HG03066 (cell line): ENCODE measurements around the gene PCSK6.
"Not testable (repeated sequence)": the region's sequence is repeated elsewhere in the genome, so short reads cannot be mapped to it uniquely, and the experiment has no call there.

ENCODE experiments used
- ATAC-seq: cut with Tn5 transposase; IDR thresholded peaks from one replicate; pipeline ENCODE4 v1.9.1; 2021; ENCODE audit warnings: low read depth; ENCODE audit not compliant: unreplicated experiment

The PCSK6 gene

DNA sequence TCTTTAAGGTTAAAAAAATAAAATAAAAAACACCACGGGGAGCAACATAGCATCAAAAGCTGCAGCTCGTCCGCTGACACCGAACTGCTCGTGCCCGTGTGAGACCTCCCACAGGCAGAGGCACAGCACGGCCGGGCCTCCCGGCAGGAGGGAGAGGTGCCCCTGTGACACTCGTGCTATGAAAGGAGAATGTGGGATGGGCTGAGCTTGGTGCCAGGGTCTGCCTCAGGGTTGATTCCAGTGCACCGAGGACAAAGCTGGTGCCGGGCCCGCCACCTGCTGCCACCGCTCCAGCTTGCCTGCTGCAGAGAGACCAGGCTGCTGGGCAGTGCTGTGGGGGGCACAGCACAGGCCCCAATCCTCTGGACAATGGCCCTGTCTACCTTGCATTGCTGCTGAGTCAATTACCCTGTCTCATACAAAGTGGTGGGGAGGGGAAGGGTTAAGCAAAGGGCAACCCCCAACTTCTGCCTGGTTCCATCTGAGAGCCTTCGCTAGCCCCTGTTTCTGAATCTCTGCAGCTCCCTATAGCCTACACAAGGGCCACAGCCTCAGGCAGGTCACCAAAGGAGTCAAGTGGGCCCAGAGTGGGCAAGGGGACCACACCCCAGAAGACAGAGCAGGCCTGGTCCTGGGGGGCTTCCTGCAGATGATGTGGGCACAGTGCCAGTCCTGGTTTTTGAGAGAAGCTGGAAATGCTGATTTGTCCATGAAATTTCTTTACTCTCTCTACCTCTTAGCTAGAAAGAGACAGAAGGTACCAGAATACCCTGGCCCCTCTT is 120.5 kb downstream of the PCSK6 start:
- no peak for ATAC-seq

- no peak for ATAC-seq
Measured at GRCh38 chr15:101368086-101368780, 121.3 kb downstream of the PCSK6 start.

DNA sequence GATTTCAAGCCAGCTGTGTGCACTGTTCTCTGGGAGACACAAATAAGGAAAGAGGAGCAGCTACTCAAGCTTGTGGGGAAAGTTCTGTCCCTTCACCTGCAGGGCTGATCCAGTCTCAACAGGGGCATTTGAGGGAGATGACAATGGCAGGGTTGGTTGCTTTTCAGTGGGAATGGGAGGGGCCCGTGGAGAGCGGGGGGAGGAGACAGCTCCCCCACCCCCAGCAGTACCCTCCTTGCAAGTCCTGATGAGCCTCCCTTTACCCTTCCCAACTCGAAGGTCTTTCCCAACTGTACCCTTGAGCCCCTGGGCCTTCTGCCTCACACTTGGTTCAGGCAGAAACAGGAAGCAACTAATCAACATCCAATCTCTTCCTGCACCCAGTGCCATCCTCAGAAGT is 122.7 kb downstream of the PCSK6 start:
- ATAC-seq, result no peak

DNA sequence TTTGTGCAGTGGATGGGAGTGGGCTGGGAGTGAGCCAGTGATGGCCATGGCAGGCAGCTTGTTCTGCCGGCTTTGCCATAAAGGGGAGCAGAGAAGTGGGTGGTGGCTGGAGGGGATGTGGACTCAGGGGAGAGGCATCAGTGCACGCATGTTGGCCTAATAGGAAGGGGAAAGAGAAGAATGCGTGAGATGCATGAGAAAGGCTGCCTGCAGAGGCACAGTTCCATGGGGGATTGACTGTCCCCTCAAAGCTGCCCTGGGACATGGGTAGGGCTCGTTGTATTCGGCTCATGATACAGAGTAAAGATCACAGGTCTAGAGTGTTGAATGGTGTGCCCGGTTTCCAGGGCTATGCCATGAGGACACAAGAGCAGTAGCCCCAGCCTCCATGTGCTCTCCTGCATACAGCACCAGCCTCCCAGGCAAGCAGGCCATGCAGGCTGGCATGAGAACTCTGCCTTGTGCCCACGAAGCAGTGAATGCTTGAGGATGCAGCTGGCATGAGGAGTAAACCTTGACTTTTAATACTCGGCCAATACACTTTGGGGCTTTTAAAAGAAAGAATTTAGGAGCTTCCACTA is 126.4 kb downstream of the PCSK6 start:
- ATAC-seq, result no peak

- ATAC-seq, result no peak
Measured at GRCh38 chr15:101362359-101362758, 127.1 kb downstream of the PCSK6 start.

- ATAC-seq, result no peak
Measured at GRCh38 chr15:101361418-101361817, 128.1 kb downstream of the PCSK6 start.

DNA sequence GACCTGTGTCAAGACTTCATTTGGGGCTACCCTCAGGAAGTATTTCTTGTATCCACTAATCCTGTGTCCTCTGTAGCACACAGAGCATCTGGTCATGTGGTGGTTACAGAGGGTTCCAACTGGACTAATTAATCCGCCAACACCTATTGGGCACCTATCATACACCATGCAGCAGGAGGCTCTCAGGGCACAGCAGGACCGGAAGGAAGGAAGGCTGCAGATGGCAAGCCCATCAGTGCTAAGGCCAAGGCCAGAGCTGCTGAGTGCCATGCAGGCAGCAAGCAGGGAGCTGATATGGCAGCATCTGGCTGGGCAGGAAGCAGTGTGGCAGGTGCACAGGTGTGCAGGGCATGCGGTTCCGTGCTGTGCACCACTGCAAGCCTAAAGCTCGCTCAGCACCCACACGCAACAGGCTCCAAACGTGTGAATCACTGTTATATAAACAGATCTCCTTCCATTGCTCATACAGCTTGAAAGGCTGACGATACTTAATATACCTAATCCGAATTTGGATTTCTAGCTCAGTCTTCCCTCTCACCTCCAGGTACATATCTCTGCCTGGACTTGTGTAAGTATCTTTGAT is 130.1 kb downstream of the PCSK6 start:
- no peak for ATAC-seq

DNA sequence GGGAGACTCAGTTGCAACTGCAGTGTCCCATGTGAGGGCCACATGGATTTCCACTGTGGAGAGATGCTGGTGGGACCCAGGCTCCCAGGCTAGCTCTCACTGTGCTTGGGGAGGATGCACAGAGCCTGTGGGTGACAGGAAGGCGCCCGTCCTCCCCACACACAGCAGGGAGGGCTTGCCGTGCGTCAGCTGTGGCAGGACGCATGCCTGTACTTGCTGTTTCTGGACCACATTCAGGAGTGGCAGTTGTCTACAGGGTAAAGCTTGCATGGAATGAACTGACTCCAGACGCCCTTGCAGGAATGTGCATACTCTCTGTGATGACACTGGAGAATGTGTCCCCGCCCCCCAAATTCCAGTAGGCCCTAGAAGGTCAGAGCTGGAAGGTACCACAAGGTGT is 130.6 kb downstream of the PCSK6 start:
- no peak for ATAC-seq

- ATAC-seq, result no peak
Measured at GRCh38 chr15:101357885-101358284, 131.6 kb downstream of the PCSK6 start.

- ATAC-seq, result no peak
Measured at GRCh38 chr15:101357333-101357732, 132.2 kb downstream of the PCSK6 start.

DNA sequence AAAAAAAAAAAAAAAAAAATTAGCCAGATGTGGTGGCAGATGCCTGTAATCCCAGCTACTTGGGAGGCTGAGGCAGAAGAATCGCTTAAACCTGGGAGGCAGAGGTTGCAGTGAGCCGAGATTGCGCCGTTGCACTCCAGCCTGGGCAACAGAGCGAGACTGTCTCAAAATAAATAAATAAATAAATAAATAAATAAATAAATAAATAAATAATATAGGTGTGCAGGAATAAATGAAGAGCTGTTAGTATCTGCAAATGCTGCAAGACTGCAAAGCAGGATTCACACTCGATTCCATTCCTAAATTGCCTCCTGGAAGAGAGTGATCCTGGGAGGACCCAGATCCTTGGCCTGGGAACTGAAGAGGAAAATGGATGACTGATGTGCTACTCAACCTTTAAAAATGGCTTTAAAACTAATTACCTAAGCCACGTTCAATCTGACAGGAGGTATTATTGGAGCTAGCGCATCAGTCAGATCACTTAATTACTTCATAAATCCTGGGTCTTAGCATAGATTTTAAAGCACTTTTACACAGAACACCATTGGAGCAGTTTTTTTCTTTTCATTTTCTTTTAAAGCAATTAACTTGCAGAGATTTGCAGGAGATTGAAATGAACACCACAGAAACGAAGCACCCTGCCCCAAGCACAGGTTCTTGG is 132.9 kb downstream of the PCSK6 start:
- ATAC-seq, result not testable (repeated sequence)

DNA sequence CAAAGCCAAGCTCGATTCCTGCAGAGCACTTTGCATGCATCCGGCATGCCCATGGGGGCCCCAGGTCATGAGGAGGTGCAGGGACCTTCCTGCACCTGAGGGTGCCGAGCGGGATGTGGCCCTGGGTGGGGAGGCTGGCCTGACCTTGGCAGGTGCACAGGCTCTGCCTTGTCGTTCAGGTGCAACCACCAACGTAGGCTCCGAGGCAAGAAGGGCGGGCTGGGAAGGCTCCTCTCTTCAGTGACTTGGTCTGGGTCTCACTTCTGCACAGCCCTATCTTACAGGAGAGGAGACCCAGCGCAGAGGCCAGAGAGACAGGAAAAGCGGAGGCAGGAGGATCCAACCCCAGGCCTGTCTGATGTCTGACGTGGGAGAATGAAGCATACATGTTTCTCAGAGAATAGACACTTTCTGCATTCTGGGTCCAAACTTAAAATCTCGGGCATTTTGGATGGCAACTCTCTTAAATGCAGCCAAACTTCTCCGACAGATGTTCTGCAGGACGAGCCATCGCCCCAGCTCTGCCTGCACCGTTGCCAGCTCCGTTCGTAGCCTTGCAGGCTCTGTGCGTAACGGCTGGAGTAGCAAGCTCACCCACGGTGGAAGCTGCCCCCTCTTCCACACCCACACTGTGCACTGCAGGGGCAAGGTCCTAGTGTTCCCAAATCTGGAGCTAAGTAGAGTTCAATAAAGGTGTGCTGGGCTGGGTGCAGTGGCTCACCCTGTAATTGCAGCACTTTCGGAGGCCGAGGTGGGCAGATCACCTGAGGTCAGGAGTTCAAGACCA is 133.6 kb downstream of the PCSK6 start:
- no peak for ATAC-seq

DNA sequence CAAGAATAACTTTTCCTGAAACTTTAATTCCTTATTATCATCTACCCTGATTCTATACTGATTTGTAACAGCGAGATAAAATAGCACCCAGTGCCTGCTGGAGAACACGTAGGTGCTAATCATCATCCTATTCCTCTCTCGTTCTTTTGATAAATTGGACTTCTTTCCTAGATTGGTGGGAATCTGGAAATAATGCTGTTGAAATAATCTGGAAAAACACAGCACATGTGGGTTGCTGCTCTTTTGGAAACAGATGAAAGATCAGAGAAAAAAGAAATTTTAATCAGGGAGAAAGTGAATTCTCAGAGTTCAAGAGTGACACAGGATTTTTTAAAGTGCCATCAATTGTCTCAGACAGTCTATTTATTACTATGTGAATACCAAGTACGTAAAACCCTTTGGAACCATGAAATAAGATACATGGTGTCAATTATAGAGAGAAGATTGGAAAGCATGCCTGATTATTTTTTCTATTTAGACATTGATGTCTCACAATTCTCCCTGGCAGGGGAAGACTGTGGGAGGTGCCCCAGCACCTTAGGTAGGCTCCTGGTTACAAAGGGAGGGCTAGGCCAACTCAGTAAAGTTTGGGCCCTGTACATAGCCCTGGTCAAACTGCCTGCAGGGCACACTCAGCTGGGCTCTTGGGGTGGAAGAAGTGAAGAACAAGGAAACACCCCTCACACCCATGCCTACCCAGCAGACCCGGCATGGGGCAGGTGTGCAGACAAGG is 134.4 kb downstream of the PCSK6 start:
- no peak for ATAC-seq

GRCh38 chr15:101353240-101353639 is 136.3 kb downstream of the PCSK6 start:
- no peak for ATAC-seq

- no peak for ATAC-seq
Measured at GRCh38 chr15:101351736-101352135, 137.8 kb downstream of the PCSK6 start.

- no peak for ATAC-seq
Measured at GRCh38 chr15:101349047-101349951, 140.2 kb downstream of the PCSK6 start.

DNA sequence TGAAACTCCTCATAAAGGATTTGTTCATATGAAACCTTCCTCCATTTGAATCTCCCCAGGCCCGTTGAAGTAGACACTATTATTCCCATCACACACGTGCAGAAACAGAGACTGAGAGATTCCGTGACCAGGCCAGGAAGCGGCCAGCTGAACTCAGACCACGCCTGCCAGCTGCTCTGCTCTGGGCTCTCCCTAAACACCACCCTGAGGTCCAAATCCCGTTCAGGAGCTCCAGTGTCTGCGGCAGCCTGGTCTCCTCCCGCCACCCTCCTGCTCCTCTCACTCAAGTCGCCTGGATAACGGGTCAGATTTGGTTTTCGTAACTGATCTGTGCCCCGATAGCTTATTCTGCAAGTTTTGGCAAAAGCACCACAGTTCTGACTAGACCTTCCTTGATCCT is 140.9 kb downstream of the PCSK6 start:
- ATAC-seq, result no peak

GRCh38 chr15:101348015-101348414 is 141.5 kb downstream of the PCSK6 start:
- ATAC-seq, result no peak
